Activated CD8-positive, alpha-beta memory T cell treated with anti-CD3 and anti-CD28 coated beads, Interleukin-2, amount 50 U/mL, for 1 hour (primary cell): ENCODE measurements around the gene RIC1.
A peak's percentile ranks its signal among the peaks of the same experiment; 100 is the strongest.
"Not testable (repeated sequence)": the region's sequence is repeated elsewhere in the genome, so short reads cannot be mapped to it uniquely, and the experiment has no call there.

Experiments
- DNase-seq: peaks from one replicate; pipeline ENCODE4 v3.0.0-alpha.2; 2020; ENCODE audit errors: extremely low read depth

Gene RIC1, protein sequence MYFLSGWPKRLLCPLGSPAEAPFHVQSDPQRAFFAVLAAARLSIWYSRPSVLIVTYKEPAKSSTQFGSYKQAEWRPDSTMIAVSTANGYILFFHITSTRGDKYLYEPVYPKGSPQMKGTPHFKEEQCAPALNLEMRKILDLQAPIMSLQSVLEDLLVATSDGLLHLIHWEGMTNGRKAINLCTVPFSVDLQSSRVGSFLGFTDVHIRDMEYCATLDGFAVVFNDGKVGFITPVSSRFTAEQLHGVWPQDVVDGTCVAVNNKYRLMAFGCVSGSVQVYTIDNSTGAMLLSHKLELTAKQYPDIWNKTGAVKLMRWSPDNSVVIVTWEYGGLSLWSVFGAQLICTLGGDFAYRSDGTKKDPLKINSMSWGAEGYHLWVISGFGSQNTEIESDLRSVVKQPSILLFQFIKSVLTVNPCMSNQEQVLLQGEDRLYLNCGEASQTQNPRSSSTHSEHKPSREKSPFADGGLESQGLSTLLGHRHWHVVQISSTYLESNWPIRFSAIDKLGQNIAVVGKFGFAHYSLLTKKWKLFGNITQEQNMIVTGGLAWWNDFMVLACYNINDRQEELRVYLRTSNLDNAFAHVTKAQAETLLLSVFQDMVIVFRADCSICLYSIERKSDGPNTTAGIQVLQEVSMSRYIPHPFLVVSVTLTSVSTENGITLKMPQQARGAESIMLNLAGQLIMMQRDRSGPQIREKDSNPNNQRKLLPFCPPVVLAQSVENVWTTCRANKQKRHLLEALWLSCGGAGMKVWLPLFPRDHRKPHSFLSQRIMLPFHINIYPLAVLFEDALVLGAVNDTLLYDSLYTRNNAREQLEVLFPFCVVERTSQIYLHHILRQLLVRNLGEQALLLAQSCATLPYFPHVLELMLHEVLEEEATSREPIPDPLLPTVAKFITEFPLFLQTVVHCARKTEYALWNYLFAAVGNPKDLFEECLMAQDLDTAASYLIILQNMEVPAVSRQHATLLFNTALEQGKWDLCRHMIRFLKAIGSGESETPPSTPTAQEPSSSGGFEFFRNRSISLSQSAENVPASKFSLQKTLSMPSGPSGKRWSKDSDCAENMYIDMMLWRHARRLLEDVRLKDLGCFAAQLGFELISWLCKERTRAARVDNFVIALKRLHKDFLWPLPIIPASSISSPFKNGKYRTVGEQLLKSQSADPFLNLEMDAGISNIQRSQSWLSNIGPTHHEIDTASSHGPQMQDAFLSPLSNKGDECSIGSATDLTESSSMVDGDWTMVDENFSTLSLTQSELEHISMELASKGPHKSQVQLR (N-terminal part only)

DNA sequence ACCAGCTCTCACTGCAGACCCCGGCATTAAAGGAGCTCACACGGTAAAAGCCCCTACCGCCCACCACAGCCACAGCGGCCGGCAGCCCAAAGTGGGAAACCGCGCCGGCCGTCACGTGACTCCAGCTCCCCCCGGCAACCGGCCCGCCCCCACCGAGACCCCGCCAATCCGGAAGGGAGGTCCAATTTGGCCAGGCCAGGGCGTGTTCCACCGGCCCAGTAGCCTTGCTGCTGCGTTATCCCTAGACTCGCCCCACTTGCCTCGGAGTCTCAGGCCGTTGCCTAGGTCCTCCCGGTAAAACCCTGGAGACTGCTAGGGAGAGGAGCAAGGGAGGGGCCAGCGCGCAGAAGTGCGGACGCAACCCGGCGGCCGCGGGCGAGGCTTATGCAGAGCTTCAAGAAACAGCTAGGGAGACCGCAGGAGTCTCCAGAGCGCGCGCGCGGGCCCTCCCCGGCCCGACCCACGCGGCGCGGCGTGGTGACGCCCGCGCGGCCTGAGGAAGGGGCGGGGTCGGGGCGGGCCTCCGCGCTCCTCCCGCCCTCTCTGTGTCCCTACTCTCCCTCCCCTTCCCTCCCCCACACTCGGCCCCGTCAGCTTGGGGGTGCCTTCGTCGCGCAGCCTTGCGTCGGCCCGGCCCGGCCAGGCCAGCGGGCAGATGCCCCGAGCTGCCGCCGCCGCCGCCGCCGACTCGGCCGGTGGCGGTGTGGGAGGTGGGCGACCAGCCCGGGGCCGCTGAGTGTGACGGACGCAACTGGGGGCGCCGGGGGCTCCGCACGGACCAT lies at the start of gene RIC1:
Gene RIC1 (plus strand): TSS at position 578 of the 782 bp plus-strand sequence. CDS start 203 bp downstream, at position 781.
- DNase-seq: peak; percentile 55

DNA sequence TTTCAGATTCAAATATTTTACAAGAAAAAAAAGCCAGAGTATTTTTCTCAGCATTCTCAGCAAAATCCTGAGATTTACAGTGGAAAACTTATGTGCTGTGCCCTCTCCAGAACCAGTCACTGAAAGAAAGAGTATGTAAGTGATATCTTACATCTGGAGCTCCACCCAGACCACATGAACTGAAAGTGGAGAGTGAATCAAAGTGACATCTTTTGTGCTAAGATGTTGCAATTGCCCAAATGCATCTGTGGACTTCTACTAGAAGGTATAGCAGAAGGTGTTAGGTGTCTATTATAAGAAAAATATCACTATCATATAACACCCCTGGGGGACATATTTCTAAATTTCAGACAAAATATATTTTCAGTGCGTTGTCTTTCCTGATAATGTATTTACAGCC lies 49.0 kb upstream of the RIC1 start:
- DNase-seq: no peak

DNA sequence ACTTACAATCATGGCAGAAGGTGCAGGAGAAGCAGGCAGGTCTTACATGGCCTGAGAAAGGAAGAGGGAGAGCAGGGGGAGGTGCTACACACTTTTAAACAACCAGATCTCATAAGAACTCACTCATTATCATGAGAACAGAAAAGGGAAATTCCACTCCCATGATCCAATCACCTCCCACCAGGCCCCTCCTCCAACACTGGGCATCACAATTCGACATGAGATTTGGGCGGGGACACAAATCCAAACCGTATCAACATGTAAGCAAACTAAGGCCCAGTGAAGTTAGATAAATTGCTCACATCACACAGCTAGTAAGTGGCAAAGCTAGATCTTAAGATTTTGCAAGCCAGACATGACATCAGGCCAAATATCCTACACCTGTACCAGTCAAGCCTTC lies 48.3 kb upstream of the RIC1 start:
- DNase-seq: no peak

- DNase-seq: not testable (repeated sequence)
Measured at GRCh38 chr9:5581706-5582105, 47.2 kb upstream of the RIC1 start.

- no peak for DNase-seq
Measured at GRCh38 chr9:5582835-5583195, 46.1 kb upstream of the RIC1 start.

DNA sequence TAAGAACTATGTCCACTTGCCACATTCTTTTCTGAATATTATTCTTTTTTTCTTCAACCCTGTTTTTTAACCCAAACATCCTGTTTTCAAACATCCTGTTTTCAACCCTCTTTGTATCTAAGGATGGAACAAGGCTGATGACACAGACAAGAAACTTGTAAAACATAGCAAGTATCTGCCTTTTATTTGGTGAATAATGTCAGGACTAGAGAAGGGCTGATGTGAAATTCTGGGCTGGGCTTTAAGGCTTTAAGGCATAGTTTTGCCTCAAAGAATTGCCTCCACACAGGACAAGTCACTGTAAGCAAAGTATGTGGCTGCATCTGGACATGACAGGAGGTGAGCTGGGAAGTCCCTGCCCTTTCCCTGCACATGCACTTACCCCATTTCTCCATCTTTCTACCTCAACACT lies 42.5 kb upstream of the RIC1 start:
- DNase-seq: no peak

DNA sequence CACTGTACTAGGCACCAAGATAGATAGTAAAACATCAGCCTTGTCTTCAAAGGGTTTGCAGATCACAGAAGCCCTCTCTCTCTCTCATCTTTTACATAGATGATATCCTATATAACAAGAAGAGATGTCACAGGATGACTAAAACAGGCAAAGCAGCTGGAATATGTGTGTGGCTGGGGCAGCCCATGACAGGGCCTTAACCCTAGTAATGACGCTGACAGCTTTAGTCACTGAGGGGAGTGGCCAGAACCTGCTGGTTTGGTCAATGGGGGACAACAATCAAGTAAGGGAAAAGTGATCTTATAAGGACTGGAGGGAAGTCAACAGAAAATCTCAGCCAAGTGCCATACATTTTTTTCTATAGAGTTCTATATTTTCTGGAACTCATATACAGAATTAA lies 41.9 kb upstream of the RIC1 start:
- no peak for DNase-seq

DNA sequence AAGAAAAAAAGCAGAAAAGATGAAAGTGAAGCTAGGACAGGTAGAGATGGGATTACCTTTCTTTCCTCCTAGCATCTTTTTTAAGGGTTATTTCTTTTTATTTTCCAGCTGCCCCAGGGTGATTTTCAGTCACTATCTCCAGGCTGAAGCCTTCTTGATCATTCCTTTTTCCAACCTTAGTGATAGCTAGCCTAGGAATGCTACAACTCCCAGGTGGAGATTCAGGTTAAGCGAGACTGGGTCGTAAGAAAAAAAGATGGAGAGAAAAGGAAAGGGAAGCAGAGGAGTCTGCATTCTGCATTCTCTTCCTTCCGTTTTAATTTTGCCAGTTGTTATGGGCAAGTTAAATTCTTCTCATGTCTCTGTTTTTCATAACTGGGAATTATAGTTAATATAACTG lies 36.7 kb upstream of the RIC1 start:
- no peak for DNase-seq

- no peak for DNase-seq
Measured at GRCh38 chr9:5592904-5593303, 36.0 kb upstream of the RIC1 start.

GRCh38 chr9:5593904-5594303 lies 35.0 kb upstream of the RIC1 start:
- DNase-seq: no peak

- no peak for DNase-seq
Measured at GRCh38 chr9:5596173-5596572, 32.7 kb upstream of the RIC1 start.

DNA sequence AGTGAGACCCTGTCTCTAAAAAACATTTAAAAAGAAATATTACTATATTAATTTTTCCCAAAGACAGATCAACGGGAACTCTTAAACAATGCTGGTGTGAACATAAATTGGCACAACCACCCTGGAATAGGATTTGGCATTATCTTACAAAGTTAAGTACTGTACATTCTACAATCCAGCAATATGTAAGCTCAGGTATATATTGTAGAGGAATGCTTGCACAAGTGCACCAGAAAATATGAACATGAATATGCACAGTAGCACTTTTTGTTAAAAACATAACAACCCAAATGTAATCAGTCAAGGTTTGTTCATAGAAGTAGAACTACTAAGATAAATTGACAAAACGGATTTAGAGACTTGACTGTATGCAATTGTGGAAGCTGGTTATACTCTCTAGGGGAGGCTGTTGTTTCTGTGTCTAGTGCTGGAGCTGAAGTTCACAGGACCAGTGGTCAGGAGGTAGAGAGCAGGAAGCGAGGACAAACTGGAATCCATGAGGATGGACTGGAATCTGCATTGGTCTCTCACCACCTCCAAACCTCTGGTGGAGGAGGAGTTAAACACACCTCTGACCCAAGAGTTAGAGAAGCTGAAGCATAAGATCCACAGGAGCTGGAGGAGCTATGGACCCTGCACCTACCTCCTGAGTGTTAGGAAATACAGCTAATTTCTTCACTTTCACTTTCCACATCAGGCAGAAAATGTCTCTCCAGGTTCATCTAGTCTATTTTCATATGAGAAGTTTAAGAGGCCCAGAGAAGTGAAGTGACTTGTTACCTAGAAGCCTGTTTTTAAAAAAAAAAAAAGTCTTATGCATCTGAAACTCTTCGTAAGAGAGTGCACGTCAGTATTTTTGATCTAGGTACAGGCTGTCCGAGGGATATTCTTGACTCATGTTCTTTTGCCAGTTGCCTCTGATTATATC lies 20.3 kb upstream of the RIC1 start:
- no peak for DNase-seq

DNA sequence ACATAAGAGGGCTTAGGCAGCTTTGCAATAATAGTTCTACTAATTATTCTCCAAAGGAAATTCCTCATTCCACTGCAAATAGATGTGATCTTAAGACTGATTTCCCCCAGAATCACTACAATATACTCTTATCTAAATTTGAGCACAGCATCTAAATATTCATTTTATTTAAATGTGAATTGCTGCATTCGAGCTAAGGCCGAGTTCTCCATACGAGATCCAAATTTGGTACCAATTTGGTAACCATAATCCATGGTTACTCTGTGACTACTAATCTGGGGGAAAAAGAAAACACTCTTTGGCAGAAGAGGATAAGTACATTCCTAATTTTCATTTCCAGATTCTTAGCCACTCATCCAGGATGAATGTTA lies 19.7 kb upstream of the RIC1 start:
- no peak for DNase-seq

DNA sequence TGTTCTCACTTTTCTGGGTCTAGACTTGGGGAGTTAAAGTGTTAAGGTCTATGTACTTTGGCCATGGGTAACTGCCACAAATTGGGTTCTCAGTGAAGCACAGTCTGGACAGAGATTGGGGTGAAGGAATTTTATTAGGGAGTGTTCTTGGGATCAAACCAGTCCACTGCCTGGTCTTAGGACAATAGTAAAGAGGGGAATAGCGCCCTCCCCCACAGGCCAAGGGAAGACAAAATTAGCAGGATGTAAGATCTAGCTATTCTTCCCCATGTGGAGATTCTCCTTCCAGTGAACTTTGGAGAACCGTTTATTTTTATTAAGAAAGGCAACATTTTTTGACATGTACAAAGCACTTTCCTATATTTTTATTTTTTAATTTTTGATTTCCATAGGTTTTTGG lies 18.4 kb upstream of the RIC1 start:
- DNase-seq: no peak

DNA sequence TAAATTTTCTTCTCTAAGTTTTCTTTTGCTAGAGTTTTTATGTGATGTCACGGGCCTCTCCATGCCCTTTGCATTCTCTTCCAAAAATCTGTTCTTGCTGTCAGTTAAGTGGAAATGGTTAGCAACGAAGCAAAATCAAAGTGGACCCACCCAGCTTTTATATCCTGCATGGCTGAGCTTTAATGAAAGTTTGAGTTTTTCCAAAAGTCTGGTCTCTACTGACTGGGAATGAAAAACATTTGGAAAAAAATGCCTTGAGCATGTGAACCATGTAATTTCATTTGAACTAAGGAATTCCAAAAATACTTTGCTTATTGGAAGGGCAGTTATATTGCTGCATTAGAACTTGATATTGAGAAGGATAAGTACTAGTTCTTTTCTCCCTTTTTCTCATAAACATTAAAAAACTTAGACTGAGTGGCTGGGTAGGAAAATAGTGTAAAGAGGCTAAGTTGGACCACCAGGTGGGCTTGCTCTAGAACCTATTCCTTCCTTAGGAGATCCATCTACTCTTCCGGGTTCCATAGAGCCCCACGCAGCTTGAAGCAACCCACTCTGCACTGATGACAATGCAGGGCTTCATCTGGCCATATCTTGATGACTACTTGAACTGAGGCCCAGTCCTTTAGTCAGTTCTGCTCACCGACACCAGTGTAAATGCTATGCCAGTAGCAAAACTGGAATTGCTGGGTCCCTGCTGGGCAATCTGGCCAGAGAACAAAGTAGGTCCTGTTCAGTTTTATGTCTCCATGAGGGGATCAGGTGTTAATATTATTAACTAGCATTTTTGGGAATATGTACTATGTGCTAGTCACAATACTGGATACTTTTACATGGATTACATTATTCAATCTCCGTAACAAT lies 17.4 kb upstream of the RIC1 start:
- DNase-seq: no peak

GRCh38 chr9:5612185-5612530 lies 16.7 kb upstream of the RIC1 start:
- no peak for DNase-seq

- DNase-seq: no peak
Measured at GRCh38 chr9:5614192-5614591, 14.7 kb upstream of the RIC1 start.

GRCh38 chr9:5614985-5615384 lies 13.9 kb upstream of the RIC1 start:
- DNase-seq: no peak

DNA sequence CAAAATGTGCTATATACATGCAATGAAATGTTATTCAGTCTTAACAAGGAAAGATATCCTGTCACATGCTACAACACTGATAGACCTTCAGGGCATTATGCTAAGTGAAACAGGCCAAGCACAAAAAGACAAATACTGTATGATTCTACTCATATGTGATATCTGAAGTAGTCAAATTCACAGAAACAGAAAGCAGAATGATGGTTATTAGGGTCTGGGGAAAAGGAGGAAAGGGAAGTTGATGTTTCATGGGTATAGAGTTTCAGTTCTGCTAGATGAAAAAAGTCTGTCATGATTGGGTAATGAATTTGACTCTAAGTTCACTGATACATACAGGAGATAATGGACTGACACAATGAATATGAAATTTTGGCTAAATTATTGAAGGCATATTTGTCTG lies 11.2 kb upstream of the RIC1 start:
- DNase-seq: no peak

DNA sequence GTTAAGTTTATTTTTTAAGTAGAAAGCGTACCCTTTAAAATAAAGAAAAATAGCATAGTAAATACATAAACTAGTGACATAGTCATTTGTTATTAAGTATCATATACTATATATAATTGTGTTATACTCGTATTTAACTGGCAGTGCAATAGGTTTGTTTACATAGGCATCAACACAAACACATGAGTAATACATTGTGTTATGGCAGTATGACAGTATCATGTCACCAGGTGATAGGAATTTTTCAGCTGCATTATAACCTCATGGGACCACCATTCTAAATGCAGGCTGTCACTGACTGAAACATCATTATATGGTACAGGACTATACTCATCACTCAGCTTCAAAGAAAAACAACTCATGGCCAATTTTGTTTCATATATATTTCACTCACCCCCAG lies 8.4 kb upstream of the RIC1 start:
- no peak for DNase-seq
